GM12872 (cell line): Measurements from ENCODE around the gene ASS1.

Experiments
- TF ChIP-seq, protein P1 (sequence below): IDR thresholded peaks from 3 replicates; pipeline ENCODE4 v1.5.1; 2011; ENCODE audit warnings: low read depth, mild to moderate bottlenecking, low read length, moderate library complexity; ENCODE audit not compliant: insufficient read depth

The ASS1 gene

DNA sequence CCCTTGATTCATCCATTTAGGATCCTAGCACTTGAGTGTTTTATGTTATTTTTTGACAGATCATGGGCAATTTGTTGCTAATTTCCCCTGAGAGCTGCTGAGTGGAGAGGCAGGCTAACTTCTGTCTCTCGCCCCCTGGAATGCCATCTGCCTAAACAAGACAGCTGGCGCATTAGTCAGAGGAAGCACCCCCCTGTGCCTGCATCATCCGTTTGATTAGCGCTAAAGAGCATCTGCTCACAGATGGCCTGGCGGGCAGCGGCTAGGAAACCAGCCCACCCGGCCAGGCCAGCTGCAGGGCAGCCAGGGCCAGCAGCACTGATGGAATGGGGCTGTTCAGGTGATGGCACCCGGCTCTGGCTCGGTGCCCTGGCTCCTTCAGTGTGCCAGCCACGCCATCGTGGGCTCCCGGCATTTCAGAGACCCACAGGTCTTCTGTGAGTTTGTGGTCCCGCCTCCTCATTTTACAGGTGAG, 22.9 kb upstream of the ASS1 start:
- TF ChIP-seq, protein P1, sequence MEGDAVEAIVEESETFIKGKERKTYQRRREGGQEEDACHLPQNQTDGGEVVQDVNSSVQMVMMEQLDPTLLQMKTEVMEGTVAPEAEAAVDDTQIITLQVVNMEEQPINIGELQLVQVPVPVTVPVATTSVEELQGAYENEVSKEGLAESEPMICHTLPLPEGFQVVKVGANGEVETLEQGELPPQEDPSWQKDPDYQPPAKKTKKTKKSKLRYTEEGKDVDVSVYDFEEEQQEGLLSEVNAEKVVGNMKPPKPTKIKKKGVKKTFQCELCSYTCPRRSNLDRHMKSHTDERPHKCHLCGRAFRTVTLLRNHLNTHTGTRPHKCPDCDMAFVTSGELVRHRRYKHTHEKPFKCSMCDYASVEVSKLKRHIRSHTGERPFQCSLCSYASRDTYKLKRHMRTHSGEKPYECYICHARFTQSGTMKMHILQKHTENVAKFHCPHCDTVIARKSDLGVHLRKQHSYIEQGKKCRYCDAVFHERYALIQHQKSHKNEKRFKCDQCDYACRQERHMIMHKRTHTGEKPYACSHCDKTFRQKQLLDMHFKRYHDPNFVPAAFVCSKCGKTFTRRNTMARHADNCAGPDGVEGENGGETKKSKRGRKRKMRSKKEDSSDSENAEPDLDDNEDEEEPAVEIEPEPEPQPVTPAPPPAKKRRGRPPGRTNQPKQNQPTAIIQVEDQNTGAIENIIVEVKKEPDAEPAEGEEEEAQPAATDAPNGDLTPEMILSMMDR, result no peak

DNA sequence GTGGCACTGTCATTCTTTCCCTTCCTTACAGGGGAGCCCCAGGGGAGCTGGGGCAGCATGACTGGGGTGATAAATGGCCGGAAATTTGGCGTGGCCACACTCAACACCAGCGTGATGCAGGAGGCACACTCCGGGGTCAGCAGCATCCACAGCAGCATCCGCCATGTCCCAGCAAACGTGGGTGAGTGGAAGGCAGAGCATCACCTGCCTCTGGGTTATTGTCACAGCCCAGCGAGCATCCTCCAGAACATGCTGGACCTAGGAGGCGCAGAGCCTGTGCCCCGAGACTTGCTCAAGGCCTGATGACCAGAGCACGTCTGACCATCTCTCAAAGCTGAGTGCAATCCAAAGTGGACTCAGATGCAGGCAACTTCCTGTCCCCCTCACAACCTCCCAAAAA, 22.2 kb upstream of the ASS1 start:
- TF ChIP-seq, protein P1, result no peak

- TF ChIP-seq, protein P1, result no peak
Observed at GRCh38 chr9:130423272-130423671, 21.5 kb upstream of the ASS1 start.

DNA sequence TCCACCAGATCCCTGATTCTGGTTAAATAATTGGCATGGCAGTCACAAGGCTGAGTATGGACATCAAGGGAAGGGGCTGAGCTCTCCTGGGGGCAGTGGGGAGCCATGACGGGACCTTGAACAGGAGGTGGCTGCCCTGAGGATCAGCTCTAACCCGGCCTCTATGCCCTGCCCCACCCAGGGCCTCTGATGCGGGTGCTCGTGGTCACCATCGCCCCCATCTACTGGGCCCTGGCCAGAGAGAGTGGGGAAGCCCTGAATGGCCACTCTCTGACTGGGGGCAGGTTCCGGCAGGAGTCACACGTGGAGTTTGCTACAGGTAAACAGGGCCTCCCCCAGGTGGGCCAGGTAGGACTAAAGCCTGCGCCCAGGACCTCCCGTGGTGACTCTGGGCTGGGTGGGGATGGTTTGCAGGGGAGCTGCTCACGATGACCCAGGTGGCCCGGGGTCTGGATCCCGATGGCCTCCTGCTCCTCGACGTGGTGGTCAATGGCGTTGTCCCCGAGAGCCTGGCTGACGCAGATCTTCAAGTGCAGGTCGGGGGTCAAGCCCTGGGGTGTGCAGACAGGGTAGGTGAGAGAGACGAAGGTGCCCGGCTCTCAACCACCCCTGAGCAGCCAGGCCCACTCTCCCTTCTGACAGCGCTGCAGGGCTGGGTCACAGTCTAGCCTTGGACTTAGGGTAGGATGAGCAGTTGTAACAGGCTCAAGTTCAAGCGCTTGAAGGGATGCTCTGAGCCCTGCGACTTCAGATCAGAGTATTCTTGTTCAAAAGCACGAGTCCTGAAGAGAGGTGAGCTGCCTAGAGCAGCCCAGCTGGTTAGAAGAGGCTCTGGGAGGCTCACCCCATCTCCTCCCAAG, 19.9 kb upstream of the ASS1 start:
- TF ChIP-seq, protein P1, result no peak

DNA sequence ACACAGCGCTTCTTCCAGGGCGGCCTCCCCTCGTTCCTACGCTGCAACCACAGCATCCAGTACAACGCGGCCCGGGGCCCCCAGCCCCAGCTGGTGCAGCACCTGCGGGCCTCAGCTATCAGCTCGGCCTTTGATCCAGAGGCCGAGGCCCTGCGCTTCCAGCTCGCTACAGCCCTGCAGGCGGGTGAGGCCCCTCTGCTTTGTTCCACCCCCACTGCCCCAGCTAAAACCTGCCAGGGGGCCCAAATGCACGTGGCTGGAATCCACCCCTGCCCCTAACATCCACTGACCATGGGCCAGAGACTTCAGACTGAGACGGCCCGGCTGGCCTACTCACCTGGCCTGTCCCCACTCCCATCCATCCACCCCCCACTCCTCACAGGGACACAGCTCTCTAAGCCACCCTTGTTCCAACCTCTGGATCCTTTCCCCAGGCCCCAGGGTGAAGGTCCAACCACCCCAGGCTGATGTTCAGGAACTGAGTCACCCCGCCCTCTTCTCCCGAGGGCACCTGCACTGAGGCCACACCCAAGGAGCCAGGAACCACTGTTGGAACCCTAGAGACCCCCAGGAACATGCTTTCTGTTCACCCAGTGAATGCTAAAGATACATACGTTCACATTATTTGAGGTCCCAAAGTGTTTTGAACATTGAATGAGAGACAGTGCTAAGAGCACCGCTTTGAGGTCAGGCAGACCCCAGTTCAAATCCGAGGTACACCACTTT, 18.9 kb upstream of the ASS1 start:
- TF ChIP-seq, protein P1, result no peak

DNA sequence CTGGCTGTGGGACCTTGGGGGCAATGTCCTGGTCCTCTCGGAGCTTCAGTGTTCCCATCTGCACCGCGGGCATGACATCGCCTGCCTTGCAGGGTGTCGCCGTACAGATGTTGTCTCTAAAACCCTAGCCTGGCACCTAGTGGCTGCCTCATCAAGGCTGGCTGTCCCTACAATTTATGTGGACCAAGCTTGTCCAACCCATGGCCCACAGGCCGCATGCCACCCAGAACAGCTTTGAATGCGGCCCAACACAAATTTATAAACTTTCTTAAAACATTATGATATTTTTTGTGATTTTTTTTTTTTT, 18.3 kb upstream of the ASS1 start:
- TF ChIP-seq, protein P1, result no peak

- TF ChIP-seq, protein P1, result no peak
Observed at GRCh38 chr9:130426883-130427282, 17.9 kb upstream of the ASS1 start.
